ENCODE results near the gene ZNF565. TPM values are rescaled to one million over a fixed set of nuclear protein-coding genes. Genes with fewer than 3 reads are reported as not detected.

The ZNF565 gene
- total RNA-seq, 1 experiment from 2014 or later = 4.8 TPM

DNA sequence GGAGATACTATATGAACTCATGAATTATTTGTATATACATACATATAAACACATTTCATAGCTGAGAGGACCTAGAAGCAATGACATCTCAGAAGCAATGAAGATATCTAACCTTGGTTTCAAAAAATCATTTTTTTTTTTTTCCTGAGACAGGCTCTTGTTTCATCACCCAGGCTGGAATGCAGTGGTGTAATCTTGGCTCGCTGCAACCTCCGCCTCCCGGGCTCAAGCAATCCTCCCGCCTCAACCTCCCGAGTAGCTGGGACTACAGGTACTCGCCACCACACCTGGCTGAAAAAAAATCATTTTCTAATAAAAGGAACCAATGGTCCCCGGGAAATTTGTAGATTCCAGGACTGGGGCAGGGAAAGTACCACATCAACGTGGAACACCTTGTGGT is 4.0 kb downstream of the ZNF565 start:
- Histone ChIP-seq H2BK120ac (ENCODE audit: low read depth, low read length, poor library complexity, severe bottlenecking) (no peak overlapping the region), H4K5ac (ENCODE audit: insufficient read length, low read depth, low read length) (no peak overlapping the region), H3K79me1 (ENCODE audit: insufficient read depth, low read depth, low read length, poor library complexity, severe bottlenecking) (no peaks in the 10 kb centered on the region), H3K27me3 (ENCODE audit: insufficient read depth, low read length) (no peaks in the 10 kb centered on the region), H4K20me1 (ENCODE audit: control insufficient read depth, insufficient read depth, insufficient read length) (no peaks in the 10 kb centered on the region), H3K4me2 (ENCODE audit: insufficient read depth, insufficient read length, low read length) (no peak overlapping the region), H4K91ac (ENCODE audit: insufficient read length, low read depth, low read length) (no peak overlapping the region), H3K9me3 (ENCODE audit: control insufficient read depth, low read depth, low read length) (no peaks in the 10 kb centered on the region), H2BK12ac (ENCODE audit: insufficient read length, low read depth, low read length) (no peak overlapping the region), H3K9ac (ENCODE audit: extremely low read depth, insufficient read length, low read length) (no peak overlapping the region), H3K23me2 (ENCODE audit: insufficient read length, low read depth, low read length, poor library complexity, severe bottlenecking) (peaks cover 4% of the 10 kb centered on the region), H3T11ph (ENCODE audit: low read length) (no peak overlapping the region), H3K14ac (ENCODE audit: insufficient read depth, low read length) (no peak overlapping the region), H3K56ac (ENCODE audit: insufficient read length, low read depth, low read length) (no peak overlapping the region), H3K79me2 (ENCODE audit: insufficient read depth, low read length) (peaks cover 2% of the 10 kb centered on the region; the same call in 1 of the 2 replicates), H2BK15ac (ENCODE audit: low read depth, low read length) (no peak overlapping the region), H3K18ac (ENCODE audit: insufficient read length, low read depth, low read length) (no peak overlapping the region), H2AFZ (ENCODE audit: low read length) (no peak overlapping the region), H2BK5ac (ENCODE audit: insufficient read length, low read length) (no peak overlapping the region), H3K4ac (ENCODE audit: low read depth, low read length) (no peak overlapping the region), H3K4me1 (ENCODE audit: insufficient read depth, low read length) (no peaks in the 10 kb centered on the region), H3K27ac (ENCODE audit: insufficient read length, low read depth, low read length) (no peak overlapping the region), H4K8ac (replicated peaks; ENCODE audit: insufficient read length, low read depth, low read length) (no peak overlapping the region), H2BK20ac (ENCODE audit: low read depth, low read length, poor library complexity, severe bottlenecking) (no peak overlapping the region), H3K23ac (ENCODE audit: insufficient read length, low read depth, low read length) (no peak overlapping the region), H2AK5ac (ENCODE audit: insufficient read length, low read length) (no peak overlapping the region)
- no peaks in the 10 kb centered on the region for H3K27me3 Mint-ChIP-seq (ENCODE audit: low read depth)
- no peak for TF ChIP-seq CTCF (conservative IDR thresholded peaks at IDR 0.05)
- WGBS (ENCODE audit: extremely low coverage, insufficient read length, low lambda C conversion rate) = no CpG with 5 or more reads among the region's 8 CpGs
- no peaks in the 10 kb centered on the region; a peak in 2 of 7 replicates for H3K36me3 Mint-ChIP-seq (ENCODE audit: insufficient read depth in 1 of 3, low read depth in 3 of 3)
- no peaks in the 10 kb centered on the region for H3K9me3 Mint-ChIP-seq
- no peak overlapping the region for H3K4me3 Mint-ChIP-seq
- peaks cover 0 to 2% of the 10 kb centered on the region in 2 experiments; a peak in 2 of 4 replicates for H3K4me1 Mint-ChIP-seq
- no peak for DNase-seq
- no peak overlapping the region for H3K27ac Mint-ChIP-seq
